Natural killer cell (primary cell): ENCODE measurements around the gene ALOX12B. TPM values are rescaled to one million over a fixed set of nuclear protein-coding genes. Genes with fewer than 3 reads are reported as not detected.

Source experiments
- ATAC-seq, 3 donors: fragments of 150-1000 bp in 2 of 3; fragments of 200-7000 bp in 1 of 3; cut with Tn5 transposase; 1 replicate in 1 of 3; 2 replicates in 2 of 3; pipeline ENCODE4 v1.10.0; 2021; ENCODE audit warnings: mild to moderate bottlenecking in 2 of 3, moderate library complexity in 2 of 3
- DNase-seq, 2 donors: peaks; one replicate each; pipeline versions ENCODE4 v3.0.0 to v3.0.0-alpha.2; 2013 to 2021; ENCODE audit warnings: mixed read lengths in 1 of 2
- H3K27ac ChIP-seq: one replicate; pipeline ENCODE4 v1.5.1; 2013; ENCODE audit warnings: mild to moderate bottlenecking, low read length
- H3K27me3 ChIP-seq: one replicate; pipeline ENCODE4 v1.6.1; 2013; ENCODE audit warnings: low read length; ENCODE audit not compliant: control insufficient read depth, insufficient read depth
- H3K36me3 ChIP-seq: one replicate; pipeline ENCODE4 v1.6.1; 2013; ENCODE audit warnings: low read length; ENCODE audit not compliant: control insufficient read depth, insufficient read depth
- H3K4me1 ChIP-seq: one replicate; pipeline ENCODE4 v1.6.1; 2013; ENCODE audit warnings: low read length; ENCODE audit not compliant: control insufficient read depth, insufficient read depth
- H3K4me3 ChIP-seq: one replicate; pipeline ENCODE4 v1.5.1; 2013; ENCODE audit warnings: low read length
- H3K9me3 ChIP-seq: one replicate; pipeline ENCODE4 v1.6.1; 2013; ENCODE audit warnings: low read length; ENCODE audit not compliant: control insufficient read depth, insufficient read depth
- H3K27ac Mint-ChIP-seq, 2 donors: one replicate each; pipeline ENCODE4 v1.8.0; 2022; ENCODE audit warnings: mild to moderate bottlenecking in 2 of 2, mixed read lengths in 2 of 2, moderate library complexity in 1 of 2
- H3K27me3 Mint-ChIP-seq, 2 donors: one replicate each; pipeline ENCODE4 v1.8.0; 2022; ENCODE audit warnings: low read depth in 2 of 2, mixed read lengths in 2 of 2
- H3K36me3 Mint-ChIP-seq: one replicate; pipeline ENCODE4 v1.8.0; 2022; ENCODE audit warnings: mixed read lengths
- H3K4me1 Mint-ChIP-seq, 2 donors: one replicate each; pipeline ENCODE4 v1.8.0; 2022; ENCODE audit warnings: mixed read lengths in 2 of 2
- H3K4me3 Mint-ChIP-seq: one replicate; pipeline ENCODE4 v1.8.0; 2022; ENCODE audit warnings: mild to moderate bottlenecking, moderate library complexity, mixed read lengths
- H3K9me3 Mint-ChIP-seq, 2 donors: one replicate each; pipeline ENCODE4 v1.8.0; 2022; ENCODE audit warnings: mixed read lengths in 2 of 2
- CTCF ChIP-seq: fragments of 200-600 bp; IDR thresholded peaks from one replicate; pipeline ENCODE4 v1.8.0; 2022; ENCODE audit warnings: antibody characterized with exemption
- WGBS: methylation state at CpG from one replicate; pipeline ENCODE4 v1.1.7; 2013; ENCODE audit warnings: missing lambda C conversion rate; ENCODE audit not compliant: insufficient coverage; 5-methylcytosine and 5-hydroxymethylcytosine counted together
- intact Hi-C: fragments of 100-400 bp; cut with micrococcal nuclease; formaldehyde crosslinking; loops from one replicate; pipeline ENCODE4 v1.14.2; 2022
- total RNA-seq, 4 donors: library from RNA; stranded (reverse); fragments of 120-200 nt in 1 of 4; gene quantifications; one replicate each; pipeline versions ENCODE4 v1.2.3 to v1.2.4, GENCODE V29; 2013 to 2022

ALOX12B gene
- total RNA-seq, 3 donors from 2014 or later (not counting 1 experiment from before 2014, with no cell fraction given), result 0.29 to 0.58 (median 0.56) TPM

- Mint-ChIP-seq H3K9me3 (no peaks in the 10 kb centered on the region), H3K4me3 (no peak overlapping the region), H3K36me3 (no peaks in the 10 kb centered on the region), H3K27me3 (no peaks in the 10 kb centered on the region), H3K4me1 (no peaks in the 10 kb centered on the region), H3K27ac (no peak overlapping the region)
- Histone ChIP-seq H3K4me1 (no peaks in the 10 kb centered on the region), H3K4me3 (no peak overlapping the region), H3K9me3 (no peaks in the 10 kb centered on the region), H3K36me3 (no peaks in the 10 kb centered on the region), H3K27me3 (no peaks in the 10 kb centered on the region), H3K27ac (no peak overlapping the region)
- ATAC-seq, result no peak
- 90% methylated on average over 8 of the region's 8 CpGs for WGBS
- DNase-seq, result no peak
- intact Hi-C loops, result no loop called here
- TF ChIP-seq CTCF, result no peak
Observed at GRCh38 chr17:8048736-8049135, 38.8 kb downstream of the ALOX12B start.

GRCh38 chr17:8048236-8048635 lies 39.3 kb downstream of the ALOX12B start:
- Mint-ChIP-seq H3K27me3 (no peaks in the 10 kb centered on the region), H3K27ac (no peak overlapping the region), H3K4me3 (no peak overlapping the region), H3K9me3 (no peaks in the 10 kb centered on the region), H3K36me3 (no peaks in the 10 kb centered on the region), H3K4me1 (no peaks in the 10 kb centered on the region)
- intact Hi-C loops, result no loop called here
- H3K4me3 ChIP-seq, result no peak overlapping the region
- H3K27me3 ChIP-seq, result no peaks in the 10 kb centered on the region
- no peaks in the 10 kb centered on the region for H3K4me1 ChIP-seq
- WGBS, result 90% methylated on average over 12 of the region's 12 CpGs
- no peaks in the 10 kb centered on the region for H3K36me3 ChIP-seq
- TF ChIP-seq CTCF, result no peak
- DNase-seq (no peak), ATAC-seq (no peak)
- H3K9me3 ChIP-seq, result no peaks in the 10 kb centered on the region
- no peak overlapping the region for H3K27ac ChIP-seq

- Mint-ChIP-seq H3K4me1 (no peaks in the 10 kb centered on the region), H3K27me3 (no peaks in the 10 kb centered on the region), H3K9me3 (no peaks in the 10 kb centered on the region), H3K36me3 (no peaks in the 10 kb centered on the region), H3K27ac (no peak overlapping the region), H3K4me3 (no peak overlapping the region)
- Histone ChIP-seq H3K27me3 (no peaks in the 10 kb centered on the region), H3K27ac (no peak overlapping the region), H3K9me3 (no peaks in the 10 kb centered on the region), H3K4me3 (no peak overlapping the region), H3K36me3 (no peaks in the 10 kb centered on the region), H3K4me1 (no peaks in the 10 kb centered on the region)
- WGBS, result 89% methylated on average over 4 of the region's 4 CpGs
- DNase-seq, result no peak
- no peak for TF ChIP-seq CTCF
- no peak for ATAC-seq
- intact Hi-C loops, result no loop called here
Observed at GRCh38 chr17:8047769-8048110, 39.8 kb downstream of the ALOX12B start.

- no peak overlapping the region for H3K27ac ChIP-seq
- H3K4me3 ChIP-seq, result no peak overlapping the region
- no peaks in the 10 kb centered on the region for H3K9me3 ChIP-seq
- H3K27ac Mint-ChIP-seq, result no peak overlapping the region
- 86% methylated on average over 24 of the region's 24 CpGs for WGBS
- no peak for DNase-seq
- no peaks in the 10 kb centered on the region for H3K36me3 Mint-ChIP-seq
- no peaks in the 10 kb centered on the region for H3K4me1 Mint-ChIP-seq
- H3K27me3 Mint-ChIP-seq, result no peaks in the 10 kb centered on the region
- no peaks in the 10 kb centered on the region for H3K27me3 ChIP-seq
- H3K9me3 Mint-ChIP-seq, result no peaks in the 10 kb centered on the region
- H3K36me3 ChIP-seq, result no peaks in the 10 kb centered on the region
- intact Hi-C loops, result no loop called here
- TF ChIP-seq CTCF, result no peak
- H3K4me1 ChIP-seq, result no peaks in the 10 kb centered on the region
- H3K4me3 Mint-ChIP-seq, result no peak overlapping the region
- ATAC-seq, result no peak
Observed at GRCh38 chr17:8046929-8047768, 40.4 kb downstream of the ALOX12B start.
